IPS-18c (cell line): Measurements from ENCODE around the gene BAK1.

Experiments
- H3K4me3 ChIP-seq: 2 replicates; pipeline ENCODE4 v1.7.0; 2013; ENCODE audit warnings: low read depth, mild to moderate bottlenecking, low read length, moderate library complexity; ENCODE audit not compliant: insufficient read depth
- H3K9me3 ChIP-seq: one replicate; pipeline ENCODE4 v1.6.1; 2013; ENCODE audit warnings: mild to moderate bottlenecking, low read length, moderate library complexity; ENCODE audit not compliant: control insufficient read depth, insufficient read depth

BAK1 gene

GRCh38 chr6:33592595-33593413 lies 12.7 kb upstream of the BAK1 start:
- Histone ChIP-seq H3K4me3 (peak overlapping the region; percentile 41), H3K9me3 (peaks cover 2% of the 10 kb centered on the region)

- Histone ChIP-seq H3K9me3 (peaks cover 2% of the 10 kb centered on the region), H3K4me3 (no peak overlapping the region)
These were observed 12.2 kb upstream of the BAK1 start for GRCh38 chr6:33592280-33592594.

- no peak overlapping the region for H3K4me3 ChIP-seq
These were observed 11.5 kb upstream of the BAK1 start for GRCh38 chr6:33591424-33592032.

GRCh38 chr6:33590531-33591198 lies 10.6 kb upstream of the BAK1 start:
- H3K9me3 ChIP-seq, result peaks cover 2% of the 10 kb centered on the region
- no peak overlapping the region for H3K4me3 ChIP-seq

More at GRCh38 chr6:33591424-33592032, 11.5 kb upstream of the BAK1 start:
- H3K9me3 ChIP-seq, result peaks cover 2% of the 10 kb centered on the region

- Histone ChIP-seq H3K9me3 (peaks cover 2% of the 10 kb centered on the region), H3K4me3 (no peak overlapping the region)
These were observed 9.9 kb upstream of the BAK1 start for GRCh38 chr6:33589731-33590530.

GRCh38 chr6:33589392-33589730 lies 9.3 kb upstream of the BAK1 start:
- no peak overlapping the region for H3K4me3 ChIP-seq
- peaks cover 2% of the 10 kb centered on the region for H3K9me3 ChIP-seq

- no peak overlapping the region for H3K4me3 ChIP-seq
These were observed 8.8 kb upstream of the BAK1 start for GRCh38 chr6:33588894-33589293.

GRCh38 chr6:33587529-33587928 lies 7.5 kb upstream of the BAK1 start:
- no peaks in the 10 kb centered on the region for H3K9me3 ChIP-seq
- H3K4me3 ChIP-seq, result no peak overlapping the region

More at GRCh38 chr6:33588894-33589293, 8.8 kb upstream of the BAK1 start:
- peaks cover 2% of the 10 kb centered on the region for H3K9me3 ChIP-seq

- Histone ChIP-seq H3K4me3 (no peak overlapping the region), H3K9me3 (no peaks in the 10 kb centered on the region)
These were observed 6.1 kb upstream of the BAK1 start for GRCh38 chr6:33586108-33586640.

GRCh38 chr6:33585403-33586107 lies 5.5 kb upstream of the BAK1 start:
- Histone ChIP-seq H3K4me3 (no peak overlapping the region), H3K9me3 (no peaks in the 10 kb centered on the region)

GRCh38 chr6:33584700-33585402 lies 4.8 kb upstream of the BAK1 start:
- H3K9me3 ChIP-seq, result no peaks in the 10 kb centered on the region
- H3K4me3 ChIP-seq, result no peak overlapping the region

GRCh38 chr6:33583591-33584155 lies 3.6 kb upstream of the BAK1 start:
- Histone ChIP-seq H3K4me3 (no peak overlapping the region), H3K9me3 (no peaks in the 10 kb centered on the region)

- H3K9me3 ChIP-seq, result no peaks in the 10 kb centered on the region
- no peak overlapping the region for H3K4me3 ChIP-seq
These were observed 1.1 kb upstream of the BAK1 start for GRCh38 chr6:33581186-33581585.

GRCh38 chr6:33578588-33579011 lies 1.5 kb downstream of the BAK1 start:
- Histone ChIP-seq H3K4me3 (no peak overlapping the region), H3K9me3 (no peaks in the 10 kb centered on the region)

GRCh38 chr6:33578164-33578563 lies 1.9 kb downstream of the BAK1 start:
- Histone ChIP-seq H3K4me3 (no peak overlapping the region), H3K9me3 (no peaks in the 10 kb centered on the region)

GRCh38 chr6:33577718-33578117 lies 2.4 kb downstream of the BAK1 start:
- H3K4me3 ChIP-seq, result no peak overlapping the region
- no peaks in the 10 kb centered on the region for H3K9me3 ChIP-seq
